Mucosa of gallbladder (tissue), 1 donor: ENCODE data around the gene CALR3. TPM values are rescaled to one million over a fixed set of nuclear protein-coding genes. Genes with fewer than 3 reads are reported as not detected.
A peak's percentile ranks its signal among the peaks of the same experiment; 100 is the strongest.
"Not testable (repeated sequence)": the region's sequence is repeated elsewhere in the genome, so short reads cannot be mapped to it uniquely, and the experiment has no call there.

Experiments used
- DNase-seq: peaks from one replicate; pipeline ENCODE4 v3.0.0-alpha.2; 2020; ENCODE audit warnings: low spot score
- total RNA-seq: library from RNA; stranded (reverse); gene quantifications from one replicate; pipeline ENCODE4 v1.2.1, GENCODE V29; 2021
- donor health status: DM: no; HTN: no; CAD: no.

Gene CALR3
- total RNA-seq, 1 donor from 2014 or later = not detected

DNA sequence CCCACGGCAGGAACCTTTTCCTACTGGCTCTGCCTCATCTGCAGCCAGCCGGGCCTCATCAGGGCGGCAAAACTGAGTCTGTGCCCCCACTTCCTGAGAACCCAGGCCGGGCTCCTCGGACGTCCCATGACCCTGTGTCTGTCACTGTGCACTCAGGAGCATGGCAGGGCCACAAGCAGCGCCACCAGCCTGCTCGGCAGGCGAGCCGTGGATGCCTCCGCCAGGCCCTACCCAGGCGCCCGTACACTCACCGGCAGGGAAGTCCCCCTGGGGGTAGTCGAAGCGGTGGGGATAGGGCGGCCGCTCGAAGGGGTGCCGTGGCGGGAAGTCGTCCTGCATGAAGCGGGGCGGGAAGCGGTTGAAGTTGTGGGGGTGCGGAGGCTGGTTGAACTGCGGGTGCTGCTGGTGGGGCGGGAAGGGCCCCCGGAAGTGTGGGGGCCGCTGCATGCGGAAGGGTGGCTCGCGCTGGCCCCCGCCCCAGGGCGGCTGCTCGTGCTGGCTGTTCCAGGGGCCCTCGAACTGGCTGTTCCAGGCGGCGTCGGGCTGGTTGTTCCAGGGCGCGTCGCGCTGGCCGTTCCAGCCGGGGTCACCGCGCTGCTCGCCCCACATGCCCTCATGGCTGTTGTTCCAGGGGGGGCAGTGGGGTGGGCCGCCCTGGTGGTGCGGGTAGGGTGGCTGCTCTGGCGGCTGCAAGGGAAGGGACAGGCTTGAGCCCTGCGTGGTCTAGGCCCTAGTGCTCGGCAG lies 29.2 kb upstream of the CALR3 start:
- DNase-seq = no peak

DNA sequence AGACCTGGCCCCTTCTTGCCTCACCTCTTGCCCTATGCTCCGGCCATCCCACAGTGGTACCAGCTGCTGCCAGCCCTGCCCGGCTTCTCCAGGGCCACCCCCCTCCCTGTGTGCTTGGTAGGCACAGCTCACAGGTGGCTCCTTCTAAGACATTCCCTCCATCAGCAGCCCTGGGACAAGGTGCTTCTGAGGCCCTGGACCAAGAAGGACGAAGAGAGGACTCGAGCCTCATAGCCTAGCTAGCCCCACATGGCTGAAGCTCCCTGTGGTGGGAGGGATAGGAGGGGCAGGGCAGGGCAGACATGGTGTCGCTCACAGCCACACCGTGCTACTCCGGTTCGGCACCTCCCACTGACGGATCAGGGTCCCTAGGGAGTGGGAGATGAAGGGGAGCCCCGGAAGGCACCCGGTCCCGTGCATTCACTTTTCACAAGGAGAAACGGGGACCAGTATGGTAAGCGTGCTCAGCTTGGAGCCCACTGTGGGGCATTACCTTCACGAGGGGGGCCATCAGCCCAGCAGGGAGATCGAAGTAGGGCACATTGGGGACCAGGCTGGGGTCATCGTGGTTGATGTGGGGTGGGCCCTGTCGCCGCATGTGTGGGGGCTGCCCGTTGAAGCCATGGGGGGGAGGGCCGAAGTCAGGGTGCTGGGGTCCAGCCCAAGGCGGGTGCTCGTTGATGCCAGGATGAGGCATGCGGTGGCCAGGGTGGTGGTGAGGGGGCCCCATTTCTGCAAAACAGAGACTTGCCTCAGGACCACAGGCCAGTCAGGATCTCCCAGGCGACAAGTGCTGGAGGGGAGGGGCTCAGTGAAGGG lies 26.8 kb upstream of the CALR3 start:
- no peak for DNase-seq

DNA sequence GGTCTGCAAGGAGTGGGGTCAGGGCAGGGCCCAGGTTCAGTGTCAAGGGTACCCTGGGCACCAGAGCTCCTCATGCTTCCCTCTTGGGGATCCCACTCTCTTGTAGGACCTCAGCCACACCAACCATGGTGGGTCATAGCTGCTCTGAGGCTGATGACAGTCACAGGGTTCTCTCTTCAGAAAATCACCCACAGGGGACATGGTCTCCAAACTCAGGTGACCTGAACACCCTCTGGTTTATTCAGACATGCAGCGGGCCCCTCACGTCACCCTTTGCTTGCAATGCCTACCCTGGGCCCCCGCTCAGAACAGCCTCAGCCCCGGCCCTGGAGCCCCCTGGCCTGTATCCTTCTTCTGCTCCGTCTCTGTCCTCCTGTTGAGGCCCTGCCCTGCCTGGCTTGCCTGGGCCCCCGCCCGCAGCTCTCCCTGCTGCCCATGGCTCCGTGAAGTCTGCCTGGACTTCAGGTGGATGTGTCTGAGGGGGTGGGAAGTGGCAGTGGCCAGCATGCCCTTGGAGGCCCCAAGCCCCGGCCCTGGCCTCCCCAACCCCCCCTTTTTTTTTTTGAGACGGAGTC lies 25.8 kb upstream of the CALR3 start:
- no peak for DNase-seq

DNA sequence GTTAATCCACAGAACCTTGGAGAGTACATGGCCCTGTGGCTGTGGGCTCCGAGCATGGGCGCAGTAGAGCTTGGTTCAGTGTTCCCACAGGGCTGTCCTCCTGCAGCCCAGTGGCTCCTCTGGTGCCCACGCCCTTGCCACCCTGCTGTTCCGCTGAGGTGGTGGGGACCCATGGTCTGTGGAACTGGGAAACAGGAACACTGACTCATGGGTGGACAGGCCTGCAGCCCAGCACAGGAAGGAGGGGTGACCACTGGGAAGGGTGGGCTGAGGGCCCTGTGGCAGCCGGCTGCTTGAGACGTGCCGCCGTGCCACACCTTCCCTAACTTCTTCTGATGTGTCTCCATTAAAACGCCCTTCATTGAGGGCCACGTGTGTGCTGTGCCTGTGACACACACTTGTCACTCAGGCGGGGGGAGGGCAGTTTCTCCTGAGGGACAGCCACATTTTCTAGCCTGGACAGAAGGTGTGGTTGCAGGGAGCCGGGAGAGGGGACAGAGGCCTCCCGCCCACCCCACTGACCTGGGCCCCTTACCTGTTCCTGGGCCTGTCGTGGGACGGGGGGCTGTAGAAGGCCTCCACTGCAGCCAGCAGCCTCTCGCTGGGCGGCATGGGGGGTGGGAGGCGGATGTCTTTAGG lies 25.1 kb upstream of the CALR3 start:
- DNase-seq = no peak

DNA sequence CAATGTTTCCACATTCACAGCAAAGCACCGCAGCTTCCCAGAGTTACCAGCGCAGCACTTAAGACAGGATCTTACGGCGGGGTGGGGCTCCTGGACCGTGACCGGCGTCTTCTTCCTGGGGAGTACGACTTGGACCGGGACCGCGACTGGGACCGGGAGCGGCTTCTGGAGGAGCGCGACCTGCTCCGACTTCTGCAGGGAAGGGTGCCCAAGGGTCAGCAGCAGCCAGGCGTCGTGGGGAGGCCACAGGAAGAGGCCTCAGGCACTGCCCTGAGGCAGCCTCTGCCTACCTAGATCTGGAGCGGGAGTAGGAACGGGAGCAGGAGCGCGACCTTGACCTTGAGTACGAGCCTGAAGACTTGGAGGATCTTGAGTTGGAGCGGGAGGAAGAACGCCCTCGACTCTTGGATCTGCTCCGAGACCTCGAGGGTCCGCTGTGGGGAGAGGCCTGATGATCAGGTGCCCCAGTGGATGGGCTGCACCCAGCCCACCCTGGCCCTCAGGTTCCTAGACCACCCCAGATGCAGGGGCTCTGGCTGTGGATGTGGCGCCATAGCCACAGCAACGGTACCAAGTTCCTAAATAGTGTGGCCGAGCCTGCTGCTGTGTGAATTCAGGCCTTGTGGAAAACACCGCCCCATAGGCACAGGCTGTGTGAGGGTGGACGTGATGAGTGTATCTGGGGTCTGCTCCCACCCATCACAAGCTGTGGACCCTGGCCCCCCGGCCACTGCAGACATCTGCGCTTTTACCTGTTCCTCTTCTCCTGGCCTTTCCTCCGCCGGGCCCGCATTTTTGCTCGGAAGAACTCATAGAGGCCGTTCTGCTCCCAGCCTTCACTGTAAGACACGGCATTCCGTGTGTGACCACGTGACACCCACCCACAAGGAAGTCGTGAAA lies 24.4 kb upstream of the CALR3 start:
- DNase-seq = no peak

DNA sequence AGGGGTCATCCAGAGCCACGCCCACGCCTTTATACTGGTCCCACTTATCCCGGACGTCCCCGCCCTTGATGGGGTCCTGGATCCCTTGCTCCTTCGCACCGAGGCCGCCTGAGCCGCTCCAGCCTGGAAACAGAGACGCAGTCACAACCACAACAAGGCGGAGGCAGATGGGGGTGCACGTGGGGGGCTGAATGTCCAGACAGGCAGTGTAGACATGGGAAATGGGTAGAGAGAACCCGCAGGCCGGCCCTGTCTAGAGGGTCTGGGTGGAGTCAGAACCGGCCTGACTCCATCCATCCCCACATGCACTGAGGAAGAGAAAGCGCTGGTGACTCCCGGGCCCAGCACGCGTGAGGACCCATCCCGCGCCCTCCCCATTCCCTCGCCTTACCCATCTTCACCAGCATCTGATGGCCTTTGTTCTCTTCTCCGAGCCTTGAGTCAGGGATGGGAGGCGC lies 23.3 kb upstream of the CALR3 start:
- DNase-seq = no peak

DNA sequence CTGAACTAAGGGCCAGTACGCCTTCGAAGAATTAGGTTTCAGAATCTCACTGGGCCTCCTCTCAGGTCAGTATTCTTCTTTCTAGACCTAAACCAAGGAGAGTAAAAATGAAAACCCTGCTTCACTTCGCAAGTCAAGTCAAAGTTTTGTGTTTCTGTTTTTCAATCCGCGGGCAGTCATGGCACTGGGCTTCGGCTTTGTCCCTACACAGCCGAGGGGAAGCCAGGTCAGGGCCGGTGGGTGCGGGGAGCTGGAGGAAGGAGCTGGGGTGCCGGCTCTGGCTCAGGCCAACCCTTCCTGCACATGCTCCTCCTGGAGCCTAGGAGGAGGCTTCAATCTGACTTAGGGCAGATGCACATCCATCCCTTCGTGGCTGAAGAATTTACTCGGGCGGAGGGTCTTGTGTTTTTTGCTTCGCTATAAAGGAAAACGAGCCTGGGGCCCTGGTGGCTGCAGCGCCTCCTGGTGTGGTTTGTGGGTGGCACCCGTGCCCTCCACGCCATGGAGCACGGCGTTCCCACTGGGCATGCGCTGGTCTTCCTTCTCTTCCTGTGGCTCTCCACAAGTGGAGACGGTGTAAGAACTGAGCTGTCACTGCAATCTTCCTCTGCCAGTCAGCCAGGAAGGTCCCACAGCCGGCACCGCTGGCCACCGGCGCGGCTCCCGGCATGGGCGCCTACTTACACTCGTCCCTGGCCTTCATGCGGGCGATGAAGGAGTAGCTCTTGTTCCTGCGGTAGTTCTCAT lies 22.7 kb upstream of the CALR3 start:
- no peak for DNase-seq

DNA sequence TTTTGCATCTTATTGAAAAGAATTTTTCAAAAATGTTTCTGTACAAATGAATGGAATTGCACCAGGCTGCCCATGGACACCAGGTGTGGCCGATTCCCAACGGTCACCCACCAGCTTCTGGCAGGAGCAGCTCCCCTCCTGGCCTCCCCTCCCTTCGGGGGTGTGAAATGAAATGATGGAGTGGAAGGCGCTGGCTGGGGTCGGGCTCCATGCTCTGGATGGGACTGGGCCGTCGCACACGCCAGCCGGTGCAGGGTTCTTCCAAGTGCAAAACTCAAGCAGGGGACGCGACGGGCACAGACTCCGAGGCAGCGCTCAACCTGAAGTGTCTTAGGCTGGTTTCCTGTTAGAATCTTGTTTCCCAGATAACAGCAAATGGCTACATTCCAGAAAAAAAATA lies 22.1 kb upstream of the CALR3 start:
- no peak for DNase-seq

DNA sequence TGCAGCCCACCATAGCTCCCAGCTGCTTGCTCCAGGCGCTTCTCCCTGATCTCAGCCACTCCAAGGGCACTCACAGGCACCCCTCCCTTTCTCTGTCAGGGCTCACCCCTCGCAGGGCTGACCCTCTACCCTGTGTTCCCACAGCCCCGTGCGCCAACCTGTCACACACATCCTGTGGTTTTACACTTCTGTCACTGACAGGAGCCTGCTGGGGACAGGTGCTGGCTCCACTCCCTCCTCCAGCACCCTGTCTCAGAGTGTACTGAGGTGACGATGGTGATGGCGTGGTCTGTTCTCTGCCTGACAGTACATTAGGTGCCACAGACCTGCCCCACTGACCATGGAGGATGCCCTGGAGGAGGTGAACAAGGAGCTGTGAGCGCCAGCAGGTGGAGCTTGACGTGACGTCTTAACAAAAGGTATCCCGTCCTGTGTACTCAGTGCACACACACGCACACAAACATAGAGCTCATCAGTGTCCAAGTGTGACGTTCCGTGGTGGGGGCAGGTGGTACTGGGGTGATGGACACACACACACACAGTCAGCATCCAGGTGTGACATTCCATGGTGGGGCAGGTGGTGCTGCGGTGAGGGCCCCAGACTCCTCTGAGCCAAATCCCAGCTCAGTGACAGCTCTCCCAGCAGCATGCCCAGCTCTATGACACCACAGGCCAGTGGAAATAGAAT lies 21.1 kb upstream of the CALR3 start:
- no peak for DNase-seq

DNA sequence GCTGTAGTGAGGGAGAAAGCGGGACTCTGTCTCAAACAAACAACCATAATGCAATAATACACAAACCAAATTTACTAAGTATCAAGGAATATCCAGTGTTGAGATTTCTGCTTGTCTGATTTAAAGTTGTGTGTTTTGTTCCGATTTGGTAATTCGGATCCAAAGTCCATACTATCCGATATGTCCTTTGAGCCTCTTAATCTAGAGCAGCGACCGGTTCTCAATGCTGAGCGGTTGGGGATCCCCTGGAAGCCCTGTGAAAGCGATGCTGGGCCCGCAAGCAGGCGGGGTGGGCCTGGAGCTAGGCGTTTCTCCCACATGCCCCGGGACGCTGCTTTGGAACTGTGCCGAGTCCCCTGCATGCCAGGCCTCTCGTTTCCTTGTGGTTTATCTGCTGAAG lies 20.4 kb upstream of the CALR3 start:
- no peak for DNase-seq

DNA sequence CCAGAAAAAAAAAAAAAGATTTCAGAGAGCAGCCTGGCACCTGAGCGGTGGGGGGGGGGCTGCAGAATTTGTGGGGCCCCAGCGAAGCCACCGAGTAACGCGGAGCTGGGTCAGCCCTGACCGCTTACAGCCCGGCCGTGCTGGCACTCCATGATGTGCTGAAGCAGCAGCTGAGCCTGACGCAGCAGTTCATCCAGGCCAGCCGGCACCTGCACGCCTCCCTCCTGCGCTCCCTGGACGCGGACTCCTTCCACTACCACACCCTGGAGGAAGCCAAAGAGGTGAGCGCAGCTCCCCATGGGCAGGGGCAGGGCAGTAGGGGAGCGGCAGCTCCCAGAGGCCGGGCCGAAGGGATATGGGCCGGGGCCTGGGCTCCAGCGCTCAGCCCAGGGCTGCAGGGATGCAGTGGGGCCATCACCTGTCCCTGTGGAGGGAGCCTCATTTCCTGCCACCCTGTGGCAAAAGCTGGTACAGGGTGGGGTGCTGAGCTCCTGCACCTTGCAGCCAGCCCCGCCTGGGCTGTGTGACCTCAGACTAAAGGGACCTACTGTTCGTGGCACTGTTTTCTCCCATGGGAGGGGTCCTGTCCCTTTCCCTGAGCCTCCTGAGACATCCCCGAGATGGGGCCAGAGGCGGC lies 18.5 kb upstream of the CALR3 start:
- DNase-seq = no peak

DNA sequence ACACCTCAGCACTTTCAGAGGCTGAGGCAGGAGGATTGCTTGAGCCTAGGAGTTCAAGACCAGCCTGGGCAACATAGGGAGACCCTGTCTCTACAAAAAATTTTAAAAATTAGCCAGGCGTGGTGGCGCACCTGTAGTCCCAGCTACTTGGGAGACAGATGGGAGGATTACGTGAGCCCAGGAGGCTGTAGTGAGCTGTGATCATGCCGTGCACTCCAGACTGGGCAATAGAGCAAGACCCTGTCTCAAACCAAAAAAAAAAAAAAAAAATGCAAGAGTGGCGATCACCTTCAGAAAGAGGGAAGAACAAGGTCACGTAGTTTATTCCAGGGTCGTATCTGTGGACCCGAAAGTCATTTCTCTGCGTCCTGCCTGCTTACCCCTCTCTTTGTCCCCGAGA lies 16.6 kb upstream of the CALR3 start:
- DNase-seq = not testable (repeated sequence)

DNA sequence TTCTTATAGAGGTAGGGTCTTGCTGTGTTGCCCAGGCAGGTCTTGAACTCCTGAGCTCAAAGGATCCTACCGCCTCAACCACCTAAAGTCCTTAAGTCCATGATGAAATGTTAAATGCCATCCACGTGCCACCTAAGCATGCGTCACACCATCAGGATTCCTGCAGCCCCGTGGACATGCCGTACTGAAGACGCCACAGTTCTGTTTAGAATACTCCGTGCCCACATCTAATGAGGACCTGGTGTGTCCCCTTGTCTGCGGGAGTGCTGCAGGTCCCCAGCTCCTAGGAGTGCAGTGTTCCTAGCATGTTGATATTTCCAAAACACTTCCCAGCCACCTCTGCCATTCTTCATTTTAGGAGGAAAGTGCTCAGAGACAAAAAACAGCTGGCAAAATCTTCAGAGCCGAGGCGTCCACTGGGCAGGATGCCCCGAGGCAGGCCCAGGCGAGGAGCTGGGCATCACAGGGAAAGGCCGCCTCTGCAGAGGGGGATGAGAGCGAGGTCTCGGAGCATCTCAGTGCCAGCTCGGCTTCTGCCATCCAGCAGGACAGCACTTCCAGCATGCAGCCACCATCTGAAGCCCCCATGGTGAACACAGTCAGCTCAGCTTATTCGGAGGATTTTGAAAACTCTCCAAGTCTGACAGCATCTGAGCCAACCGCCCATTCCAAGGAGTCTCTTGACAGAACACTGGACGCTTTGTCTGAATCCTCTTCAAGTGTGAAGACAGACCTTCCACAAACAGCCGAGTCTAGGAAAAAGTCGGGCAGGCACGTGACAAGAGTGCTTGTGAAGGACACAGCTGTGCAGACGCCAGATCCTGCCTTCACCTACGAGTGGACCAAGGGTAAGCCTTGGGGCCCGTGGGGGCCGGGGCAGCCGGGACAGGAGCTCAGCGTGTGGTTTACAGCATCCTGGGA lies 13.4 kb upstream of the CALR3 start:
- DNase-seq = peak; percentile 26

DNA sequence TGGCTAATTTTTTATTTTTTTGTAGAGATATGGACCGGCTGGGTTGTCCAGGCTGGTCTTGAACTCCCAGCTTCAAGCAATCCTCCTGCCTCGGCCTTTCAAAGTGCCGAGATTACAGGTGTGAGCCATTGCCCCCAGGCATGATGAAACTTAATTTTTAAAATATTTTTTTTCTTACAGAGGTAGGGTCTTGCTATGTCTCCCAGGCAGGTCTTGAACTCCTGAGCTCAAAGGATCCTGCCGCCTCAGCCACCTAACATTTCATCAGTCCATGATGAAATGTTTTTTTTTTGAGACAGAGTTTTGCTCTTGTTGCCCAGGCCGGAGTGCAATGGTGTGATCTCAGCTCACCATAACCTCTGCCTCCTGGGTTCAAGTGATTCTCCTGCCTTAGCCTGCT lies 12.6 kb upstream of the CALR3 start:
- no peak for DNase-seq

DNA sequence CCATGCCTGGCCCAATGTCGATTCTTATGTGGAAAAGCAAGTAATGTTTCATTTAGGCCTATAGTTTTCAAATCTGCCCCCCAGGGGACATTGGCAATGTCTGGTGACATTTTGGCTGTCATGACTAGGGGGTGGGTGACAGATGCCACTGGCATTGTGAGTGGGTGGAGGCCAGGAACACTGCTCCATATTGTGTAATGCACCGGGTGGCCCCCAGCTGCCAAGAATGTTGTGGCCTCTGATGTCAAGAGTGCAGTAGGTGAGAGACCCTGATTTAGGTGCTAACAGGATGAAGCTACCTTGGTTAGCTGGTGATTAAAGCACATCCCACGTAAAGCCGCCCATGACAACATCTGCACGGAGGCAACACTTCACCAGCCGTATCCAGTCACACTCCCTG lies 11.0 kb upstream of the CALR3 start:
- no peak for DNase-seq

DNA sequence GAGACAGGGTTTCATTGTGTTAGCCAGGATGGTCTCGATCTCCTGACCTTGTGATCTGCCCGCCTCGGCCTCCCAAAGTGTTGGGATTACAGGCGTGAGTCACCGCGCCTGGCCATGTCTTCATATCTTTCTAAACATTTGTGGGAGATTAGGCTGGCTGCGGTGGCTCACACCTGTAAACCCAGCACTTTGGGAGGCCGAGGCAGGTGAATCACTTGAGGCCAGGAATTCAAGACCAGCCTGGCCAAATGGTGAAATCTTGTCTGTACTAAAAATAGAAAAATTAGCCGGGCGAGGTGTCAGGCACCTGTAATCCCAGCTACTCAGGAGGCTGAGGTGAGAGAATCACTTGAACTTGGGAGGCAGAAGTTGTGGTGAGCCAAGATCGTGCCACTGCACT lies 10.2 kb upstream of the CALR3 start:
- not testable (repeated sequence) for DNase-seq

DNA sequence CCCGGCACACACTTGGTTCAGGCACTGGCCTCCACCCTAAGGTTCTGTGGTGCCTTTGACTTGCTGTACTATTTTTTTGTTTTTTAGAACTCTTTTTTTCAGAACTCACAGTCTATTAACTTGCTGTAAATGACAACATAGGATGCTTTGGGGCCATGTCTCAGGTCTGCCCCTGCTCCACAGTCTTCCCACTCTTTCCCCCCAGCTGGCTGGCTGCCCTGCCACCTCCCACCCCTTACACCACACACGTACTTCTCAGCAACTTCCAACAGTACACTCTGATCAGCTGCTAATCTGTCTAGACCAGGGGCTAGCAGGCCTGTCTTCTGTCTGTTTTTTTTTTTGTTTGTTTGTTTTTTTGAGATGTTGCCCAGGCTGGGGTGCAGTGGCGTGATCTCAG lies 8.3 kb upstream of the CALR3 start:
- DNase-seq = no peak

DNA sequence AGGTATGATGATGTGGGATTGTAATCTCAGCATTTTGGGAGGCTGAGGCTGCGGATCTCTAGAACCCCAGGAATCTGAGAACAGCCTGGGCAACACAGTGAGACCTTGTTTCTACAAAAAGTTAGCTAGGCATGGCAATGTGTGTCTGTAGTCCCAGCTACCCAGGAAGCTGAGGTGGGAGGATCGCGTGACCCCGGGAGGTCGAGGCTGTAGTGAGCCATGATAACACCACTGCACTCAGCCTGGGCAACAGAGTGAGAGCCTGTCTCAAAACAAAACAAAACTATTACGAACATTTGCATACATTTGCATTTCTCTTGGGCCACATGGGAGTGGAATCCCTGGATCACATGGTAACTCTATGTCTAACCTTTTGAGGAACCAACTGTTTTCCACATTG lies 1.9 kb upstream of the CALR3 start:
- DNase-seq = no peak
